ENCODE measurements around the gene CD200R1. TPM values are rescaled to one million over a fixed set of nuclear protein-coding genes. Genes with fewer than 3 reads are reported as not detected.

Gene CD200R1
- total RNA-seq (2.2 TPM), polyA plus RNA-seq (ENCODE audit: insufficient read depth, low read depth, low replicate concordance) (0.13 TPM)
- long read RNA-seq, donor 1, partial matches to known transcripts: 0 of 1 reads
- long read RNA-seq, donor 1, other reads (novel, unspliced or antisense): 0 of 1 reads
- long read RNA-seq, donor 2: 0 reads
- long read RNA-seq, donor 3: 0 reads
- long read RNA-seq, donor 4: 0 reads
- long read RNA-seq, donor 5: 0 reads
- long read RNA-seq, donor 6: 0 reads
- long read RNA-seq, donor 7, partial matches to known transcripts: 1 of 2 reads
- long read RNA-seq, donor 7, other reads (novel, unspliced or antisense): 0 of 2 reads
- long read RNA-seq, donor 8: 0 reads
- long read RNA-seq, donor 9, partial matches to known transcripts: 0 of 1 reads
- long read RNA-seq, donor 9, other reads (novel, unspliced or antisense): 0 of 1 reads
- long read RNA-seq, donor 10: 0 reads

GRCh38 chr3:112974894-112975293 is at the start of gene CD200R1:
CD200R1 (minus strand) TSS chr3:112975103; CDS start chr3:112974857, 246 bp downstream.
- H3K4me1 ChIP-seq (ENCODE audit: control insufficient read depth in 2 of 3, insufficient read depth in 2 of 3, low read depth in 1 of 3, low read length in 3 of 3): no peaks in the 10 kb centered on the region
- no peak within 1 kb of the TSS for H3K4me3 ChIP-seq (ENCODE audit: low read length in 3 of 3)
- DNase-seq (no peak), FAIRE-seq (no peak)
- TF ChIP-seq CTCF (IDR thresholded peaks at IDR 0.05; ENCODE audit: borderline replicate concordance, extremely low read depth, insufficient read depth): no peak
- no peaks in the 10 kb centered on the region for H3K27me3 ChIP-seq (ENCODE audit: control insufficient read depth, insufficient read depth, low read length)
- H3K27ac ChIP-seq (ENCODE audit: low read depth in 2 of 2, low read length in 2 of 2): no peak within 1 kb of the TSS
- H3K36me3 ChIP-seq (ENCODE audit: control insufficient read depth in 2 of 3, insufficient read depth in 3 of 3, low read length in 3 of 3): no peaks in the 10 kb centered on the region
- H3K9me3 ChIP-seq (ENCODE audit: control insufficient read depth in 2 of 3, insufficient read depth in 1 of 3, low read length in 3 of 3): no peaks in the 10 kb centered on the region
- no peak within 1 kb of the TSS for H3K9ac ChIP-seq (ENCODE audit: low read length in 3 of 3)
- intact Hi-C loops (cut with DNase I): no loop called here

GRCh38 chr3:113021471-113021870 is 46.6 kb upstream of the CD200R1 start:
- H3K4me3 ChIP-seq (ENCODE audit: low read length in 3 of 3): no peak overlapping the region
- DNase-seq (no peak), FAIRE-seq (no peak)
- no peak overlapping the region for H3K27ac ChIP-seq (ENCODE audit: low read depth in 2 of 2, low read length in 2 of 2)
- H3K9me3 ChIP-seq (ENCODE audit: control insufficient read depth in 2 of 3, insufficient read depth in 1 of 3, low read length in 3 of 3): no peaks in the 10 kb centered on the region
- TF ChIP-seq CTCF (IDR thresholded peaks at IDR 0.05; ENCODE audit: borderline replicate concordance, extremely low read depth, insufficient read depth): no peak
- H3K4me1 ChIP-seq (ENCODE audit: control insufficient read depth in 2 of 3, insufficient read depth in 2 of 3, low read depth in 1 of 3, low read length in 3 of 3): peaks cover 3 to 10% (median 9%) of the 10 kb centered on the region in 3 donors
- intact Hi-C loops (cut with DNase I): no loop called here
- no peak overlapping the region for H3K9ac ChIP-seq (ENCODE audit: low read length in 3 of 3)
- peaks cover 0 to 2% (median 0%) of the 10 kb centered on the region in 3 donors for H3K36me3 ChIP-seq (ENCODE audit: control insufficient read depth in 2 of 3, insufficient read depth in 3 of 3, low read length in 3 of 3)
- no peaks in the 10 kb centered on the region for H3K27me3 ChIP-seq (ENCODE audit: control insufficient read depth, insufficient read depth, low read length)

GRCh38 chr3:113019182-113020137 is 44.6 kb upstream of the CD200R1 start:
- FAIRE-seq (no peak), DNase-seq (peak; percentile 95 to 98 (median 97))
- Histone ChIP-seq H3K27me3 (ENCODE audit: control insufficient read depth, insufficient read depth, low read length) (no peaks in the 10 kb centered on the region), H3K9me3 (ENCODE audit: control insufficient read depth in 2 of 3, insufficient read depth in 1 of 3, low read length in 3 of 3) (no peaks in the 10 kb centered on the region), H3K4me3 (ENCODE audit: low read length in 3 of 3) (peak overlapping the region; percentile 67 to 97 (median 97)), H3K36me3 (ENCODE audit: control insufficient read depth in 2 of 3, insufficient read depth in 3 of 3, low read length in 3 of 3) (peaks cover 0 to 4% (median 2%) of the 10 kb centered on the region in 3 donors), H3K9ac (ENCODE audit: low read length in 3 of 3) (peak overlapping the region; percentile 52 to 95 (median 87)), H3K4me1 (ENCODE audit: control insufficient read depth in 2 of 3, insufficient read depth in 2 of 3, low read depth in 1 of 3, low read length in 3 of 3) (peaks cover 3 to 10% (median 9%) of the 10 kb centered on the region in 3 donors), H3K27ac (ENCODE audit: low read depth in 2 of 2, low read length in 2 of 2) (peak overlapping the region; percentile 93)
- no peak for TF ChIP-seq CTCF (IDR thresholded peaks at IDR 0.05; ENCODE audit: borderline replicate concordance, extremely low read depth, insufficient read depth)
- intact Hi-C loops (cut with DNase I): no loop called here
